Activated naive CD8-positive, alpha-beta T cell (primary cell): ENCODE measurements around the gene SERPINC1.
"Not testable (repeated sequence)": the region's sequence is repeated elsewhere in the genome, so short reads cannot be mapped to it uniquely, and the experiment has no call there.

ENCODE experiments used
- H3K27ac Mint-ChIP-seq: one replicate; pipeline ENCODE4 v1.8.0; 2021; ENCODE audit warnings: mixed read lengths
- H3K27me3 Mint-ChIP-seq: one replicate; pipeline ENCODE4 v1.8.0; 2021; ENCODE audit warnings: mixed read lengths
- H3K36me3 Mint-ChIP-seq: one replicate; pipeline ENCODE4 v1.8.0; 2021; ENCODE audit warnings: mixed read lengths
- H3K4me1 Mint-ChIP-seq: one replicate; pipeline ENCODE4 v1.8.0; 2021; ENCODE audit warnings: low read depth, mixed read lengths
- H3K4me3 Mint-ChIP-seq: one replicate; pipeline ENCODE4 v1.8.0; 2021; ENCODE audit warnings: mild to moderate bottlenecking, mixed read lengths
- H3K9me3 Mint-ChIP-seq: one replicate; pipeline ENCODE4 v1.8.0; 2021; ENCODE audit warnings: low read depth, mixed read lengths

Gene SERPINC1

DNA sequence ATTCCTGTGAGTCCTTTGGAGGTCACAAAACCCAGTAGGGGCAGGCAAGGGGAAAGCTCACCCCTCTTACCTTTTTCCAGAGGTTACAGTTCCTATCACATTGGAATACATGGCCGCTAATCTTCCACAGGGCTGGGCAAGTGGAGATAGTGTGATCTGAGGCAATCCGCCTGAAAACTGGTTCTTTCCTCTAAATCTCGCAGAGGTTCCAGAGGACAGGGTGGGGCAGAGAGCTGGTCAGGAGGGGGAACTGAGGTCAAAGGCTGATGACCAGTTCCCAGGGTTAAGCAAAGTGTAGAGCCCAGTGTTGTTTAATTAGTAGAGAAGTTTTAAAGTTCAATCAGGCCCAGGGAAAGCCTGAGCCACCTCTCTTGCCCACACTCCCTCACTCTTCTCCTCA is at the start of gene SERPINC1:
Gene SERPINC1, minus strand, starts transcription at position 179 of the 400 bp plus-strand sequence. Its CDS starts 68 bp downstream, at position 111.
- no peaks in the 10 kb centered on the region for H3K4me1 Mint-ChIP-seq
- H3K4me3 Mint-ChIP-seq: no peak within 1 kb of the TSS
- H3K36me3 Mint-ChIP-seq: no peaks in the 10 kb centered on the region
- H3K27ac Mint-ChIP-seq: no peak within 1 kb of the TSS
- no peaks in the 10 kb centered on the region for H3K27me3 Mint-ChIP-seq
- H3K9me3 Mint-ChIP-seq: no peaks in the 10 kb centered on the region

DNA sequence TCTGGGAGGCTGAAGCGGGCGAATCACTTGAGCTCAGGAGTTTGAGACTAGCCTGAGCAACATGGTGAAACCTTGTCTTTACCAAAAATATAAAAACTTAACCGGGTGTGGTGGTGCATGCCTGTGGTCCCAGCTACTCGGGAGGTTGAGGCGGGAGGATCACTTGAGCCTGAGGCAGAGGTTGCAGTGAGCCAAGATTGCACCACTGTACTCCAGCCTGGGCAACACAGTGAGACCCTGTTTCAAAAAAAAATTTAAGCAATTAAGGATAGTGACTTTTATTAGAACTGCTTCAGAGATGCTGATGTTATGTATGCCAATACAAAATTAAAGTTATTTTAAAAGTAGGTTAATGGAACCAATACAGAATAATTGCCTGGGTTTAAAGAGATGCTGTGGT is 48.8 kb upstream of the SERPINC1 start:
- H3K4me1 Mint-ChIP-seq, H3K27me3 Mint-ChIP-seq, H3K4me3 Mint-ChIP-seq, H3K27ac Mint-ChIP-seq, H3K9me3 Mint-ChIP-seq, H3K36me3 Mint-ChIP-seq: not testable (repeated sequence)

DNA sequence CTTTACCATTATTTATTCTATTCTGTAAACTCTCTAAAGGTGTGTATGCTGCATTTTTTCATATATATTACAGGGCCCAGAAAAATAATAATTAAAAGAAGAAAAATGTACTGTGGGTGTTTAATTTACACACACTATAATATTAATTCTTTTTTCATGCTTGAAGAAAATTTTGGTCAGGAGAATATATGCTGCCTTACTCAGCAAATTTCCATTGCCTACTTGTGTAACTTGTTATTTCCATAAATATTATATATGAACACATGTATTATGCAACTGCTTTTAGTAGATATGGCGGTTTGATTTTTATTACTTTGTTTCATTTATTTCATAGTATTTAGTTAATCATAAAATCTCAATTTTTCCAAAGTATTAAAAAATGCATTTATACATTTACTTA is 46.4 kb upstream of the SERPINC1 start:
- peak overlapping the region; percentile 69 for H3K27ac Mint-ChIP-seq
- H3K9me3 Mint-ChIP-seq: no peaks in the 10 kb centered on the region
- peaks cover 6% of the 10 kb centered on the region for H3K36me3 Mint-ChIP-seq
- H3K27me3 Mint-ChIP-seq: no peaks in the 10 kb centered on the region
- peaks cover 1% of the 10 kb centered on the region for H3K4me1 Mint-ChIP-seq
- H3K4me3 Mint-ChIP-seq: no peak overlapping the region

DNA sequence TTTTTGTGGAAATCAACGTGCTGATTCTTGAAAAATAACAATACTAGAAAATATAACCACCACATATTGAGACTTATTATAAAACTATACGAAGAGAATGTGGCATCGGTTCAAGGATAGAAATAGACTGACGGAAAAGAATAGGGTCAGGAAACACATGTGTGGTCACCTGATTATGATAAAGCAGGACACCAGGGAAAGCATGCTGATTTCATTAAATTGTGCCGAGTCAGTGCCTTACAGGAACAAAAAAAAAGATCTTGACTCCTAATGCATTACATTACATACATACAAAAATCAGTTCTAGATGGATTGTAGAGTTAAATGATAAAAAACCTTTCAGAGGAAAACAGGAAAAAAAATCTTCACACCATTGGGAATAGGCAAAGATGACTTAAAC is 43.5 kb upstream of the SERPINC1 start:
- Mint-ChIP-seq H3K4me3 (no peak overlapping the region), H3K36me3 (peaks cover 6% of the 10 kb centered on the region), H3K9me3 (no peaks in the 10 kb centered on the region), H3K27ac (peak overlapping the region; percentile 41), H3K4me1 (peaks cover 1% of the 10 kb centered on the region), H3K27me3 (no peaks in the 10 kb centered on the region)

DNA sequence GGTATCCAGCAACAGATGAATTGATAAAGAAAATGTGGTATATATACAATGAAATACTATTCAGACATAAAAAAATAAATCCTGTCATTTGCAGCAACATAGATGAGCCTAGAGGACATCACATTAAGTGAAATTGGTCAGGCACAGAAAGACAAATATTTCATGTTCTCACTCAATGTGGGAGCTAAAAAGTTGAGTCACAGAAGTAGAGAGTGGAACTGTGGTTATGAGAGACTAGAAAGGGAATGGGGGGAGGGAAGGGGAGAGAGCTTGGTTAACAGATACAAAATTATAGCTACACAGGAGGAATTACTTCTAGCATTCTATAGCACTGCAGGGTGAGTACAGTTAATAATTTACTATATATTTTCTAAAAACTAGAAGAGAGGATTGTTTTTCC is 37.1 kb upstream of the SERPINC1 start:
- H3K4me3 Mint-ChIP-seq: no peak overlapping the region
- no peaks in the 10 kb centered on the region for H3K9me3 Mint-ChIP-seq
- H3K27ac Mint-ChIP-seq: peak overlapping the region; percentile 68
- H3K27me3 Mint-ChIP-seq: no peaks in the 10 kb centered on the region
- H3K4me1 Mint-ChIP-seq: peaks cover 16% of the 10 kb centered on the region
- H3K36me3 Mint-ChIP-seq: peaks cover 7% of the 10 kb centered on the region

DNA sequence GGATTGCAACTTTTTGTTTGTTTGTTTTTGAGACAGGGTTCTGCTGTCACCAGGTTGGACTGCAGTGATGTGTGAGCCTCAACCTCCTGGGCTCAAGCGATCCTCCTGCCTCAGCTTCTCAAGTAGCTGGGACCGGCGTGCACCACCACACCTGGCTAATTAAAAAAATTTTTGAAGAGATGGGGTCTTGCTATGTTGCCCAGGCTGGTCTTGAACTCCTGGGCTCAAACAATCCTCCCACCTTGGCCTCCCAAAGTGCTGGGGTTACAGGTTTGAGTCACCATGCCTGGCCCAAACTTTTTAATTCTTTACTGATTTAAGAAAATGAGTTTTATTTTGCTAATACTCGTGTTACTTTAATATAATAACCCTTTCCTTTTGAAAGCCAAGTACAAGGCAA is 31.5 kb upstream of the SERPINC1 start:
- Mint-ChIP-seq H3K27ac (no peak overlapping the region), H3K27me3 (no peaks in the 10 kb centered on the region), H3K36me3 (peaks cover 13% of the 10 kb centered on the region), H3K9me3 (no peaks in the 10 kb centered on the region), H3K4me1 (peaks cover 14% of the 10 kb centered on the region), H3K4me3 (no peak overlapping the region)

DNA sequence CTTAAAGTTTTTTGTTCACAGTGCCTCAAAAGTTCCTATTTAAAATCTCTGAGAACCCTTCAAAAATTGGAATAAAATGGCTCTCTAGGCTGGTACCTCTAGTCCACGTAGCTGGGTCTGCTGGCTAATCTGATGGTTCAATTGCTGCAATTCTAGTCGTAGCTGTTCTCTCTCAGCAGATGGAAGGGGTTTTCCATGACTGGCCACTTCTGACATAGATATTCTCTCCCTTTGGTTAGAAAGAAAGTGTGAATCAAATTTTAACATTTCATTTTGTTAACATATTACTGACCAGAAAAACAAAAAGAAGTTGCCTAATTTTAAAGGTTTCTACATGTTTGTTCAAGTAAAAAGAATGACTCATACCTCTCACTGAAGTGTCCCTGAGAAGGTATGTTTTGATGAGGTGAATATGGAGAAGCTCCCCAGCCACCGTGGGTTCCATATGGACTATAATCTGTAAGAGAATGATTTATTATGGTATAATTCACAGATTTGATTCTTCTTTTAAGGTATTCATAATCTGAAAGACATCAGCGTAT is 29.3 kb upstream of the SERPINC1 start:
- no peaks in the 10 kb centered on the region for H3K9me3 Mint-ChIP-seq
- peaks cover 19% of the 10 kb centered on the region for H3K36me3 Mint-ChIP-seq
- H3K27ac Mint-ChIP-seq: peak overlapping the region; percentile 18
- no peaks in the 10 kb centered on the region for H3K27me3 Mint-ChIP-seq
- H3K4me1 Mint-ChIP-seq: peaks cover 2% of the 10 kb centered on the region
- H3K4me3 Mint-ChIP-seq: no peak overlapping the region

DNA sequence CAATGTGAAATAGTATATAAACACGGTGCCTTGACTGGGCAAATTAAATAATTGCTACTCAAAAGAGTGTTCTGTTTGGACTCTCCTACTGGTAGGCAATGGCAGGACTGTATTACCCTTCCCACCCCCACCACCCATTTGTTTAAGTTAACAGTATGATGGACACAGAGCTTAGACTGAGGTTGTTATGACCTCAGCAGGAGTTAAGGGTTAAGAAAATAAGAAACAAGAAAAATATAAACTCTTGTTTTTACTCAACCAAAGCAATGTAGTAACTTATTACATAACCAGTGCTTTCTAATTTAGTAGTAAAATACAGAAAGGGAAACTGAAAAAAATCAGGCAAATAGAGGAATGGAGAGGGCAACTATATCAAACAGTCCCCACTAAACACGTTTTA is 19.9 kb upstream of the SERPINC1 start:
- H3K4me1 Mint-ChIP-seq: peaks cover 2% of the 10 kb centered on the region

DNA sequence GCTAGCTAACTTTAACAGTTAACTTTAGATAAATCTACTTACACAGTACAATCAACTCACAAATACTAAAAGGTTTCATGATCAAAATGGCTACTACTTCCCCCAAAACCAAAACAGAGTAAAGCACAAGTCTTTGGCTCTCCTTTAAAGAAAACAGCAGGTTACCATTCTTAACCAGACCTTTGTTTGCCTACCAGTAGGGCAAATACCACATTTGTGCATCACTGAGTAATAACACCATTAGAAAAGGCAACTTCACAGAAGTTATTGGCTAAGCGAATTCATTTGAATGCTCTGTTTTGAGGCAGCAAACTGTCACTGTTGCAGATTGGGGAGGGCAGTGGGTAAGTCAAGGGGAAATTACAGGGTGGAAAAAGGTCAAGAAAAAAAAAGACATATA is 17.3 kb upstream of the SERPINC1 start:
- H3K27ac Mint-ChIP-seq: no peak overlapping the region
- H3K4me3 Mint-ChIP-seq: no peak overlapping the region
- no peaks in the 10 kb centered on the region for H3K27me3 Mint-ChIP-seq
- H3K9me3 Mint-ChIP-seq: no peaks in the 10 kb centered on the region
- peaks cover 2% of the 10 kb centered on the region for H3K36me3 Mint-ChIP-seq
- peaks cover 2% of the 10 kb centered on the region for H3K4me1 Mint-ChIP-seq

More for the DNA sequence above, 19.9 kb upstream of the SERPINC1 start:
- H3K36me3 Mint-ChIP-seq: peaks cover 7% of the 10 kb centered on the region
- H3K9me3 Mint-ChIP-seq: no peaks in the 10 kb centered on the region
- H3K4me3 Mint-ChIP-seq: no peak overlapping the region
- no peaks in the 10 kb centered on the region for H3K27me3 Mint-ChIP-seq
- H3K27ac Mint-ChIP-seq: no peak overlapping the region

DNA sequence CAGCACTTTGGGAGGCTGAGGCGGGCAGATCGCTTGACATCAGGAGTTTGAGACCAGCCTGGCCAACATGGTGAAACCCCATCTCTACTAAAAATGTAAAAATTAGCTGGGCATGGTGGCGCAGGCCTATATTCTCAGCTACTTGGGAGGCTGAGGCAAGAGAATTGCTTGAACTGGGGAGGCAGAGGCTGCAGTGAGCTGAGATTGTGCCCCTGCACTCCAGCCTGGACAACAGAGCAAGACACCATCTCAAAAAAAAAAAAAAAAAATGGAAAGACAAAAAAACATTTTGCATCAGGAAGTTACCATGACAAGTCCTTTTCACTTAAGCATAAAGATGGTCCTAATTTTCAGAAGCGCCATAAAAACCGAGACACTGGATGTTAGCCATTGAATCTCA is 13.4 kb upstream of the SERPINC1 start:
- not testable (repeated sequence) for H3K27ac Mint-ChIP-seq, H3K36me3 Mint-ChIP-seq, H3K27me3 Mint-ChIP-seq, H3K4me1 Mint-ChIP-seq, H3K4me3 Mint-ChIP-seq, H3K9me3 Mint-ChIP-seq

DNA sequence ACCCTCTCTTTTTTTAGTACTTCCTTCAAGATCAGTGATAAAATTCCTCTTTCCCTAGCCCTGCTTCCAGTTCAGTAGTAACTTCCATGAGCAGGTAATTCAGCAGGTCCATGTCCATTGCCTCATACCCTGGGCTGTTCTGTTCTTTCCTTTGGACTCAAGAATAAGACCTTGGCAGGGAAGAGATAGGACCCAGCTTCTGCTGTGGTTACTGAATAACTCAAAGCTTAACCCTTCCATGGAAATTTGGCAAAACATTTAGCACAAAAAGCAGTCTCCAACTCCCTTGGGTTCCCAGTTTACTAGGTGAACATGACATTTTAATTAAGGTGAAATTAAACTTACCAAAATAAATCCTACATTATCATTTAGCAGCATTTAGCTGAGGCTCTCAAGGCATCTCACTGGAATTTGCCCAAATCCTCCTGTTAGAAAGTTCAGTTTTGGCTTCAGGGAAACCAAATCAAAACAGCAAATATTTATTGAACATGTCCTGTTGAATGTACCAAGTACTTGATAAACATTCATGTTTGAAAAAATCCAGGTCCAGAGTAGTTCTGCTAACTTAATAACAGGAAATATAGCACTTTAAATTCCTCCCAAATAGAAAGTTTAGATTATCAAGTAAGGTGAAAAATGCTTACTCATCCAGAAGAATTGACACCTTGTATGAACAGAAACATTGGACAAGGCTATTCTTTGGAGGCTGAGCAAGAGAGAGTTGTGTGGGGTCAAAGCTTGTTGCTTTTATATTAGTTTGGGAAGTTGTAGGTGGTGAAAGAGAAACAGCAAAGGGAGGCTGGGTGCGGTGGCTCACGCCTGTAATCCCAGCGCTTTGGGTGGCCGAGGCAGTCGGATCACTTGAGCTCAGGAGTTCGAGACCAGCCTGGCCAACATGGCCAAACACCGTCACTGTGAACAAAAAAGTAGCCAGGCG is 8.4 kb upstream of the SERPINC1 start:
- no peaks in the 10 kb centered on the region for H3K36me3 Mint-ChIP-seq
- H3K4me1 Mint-ChIP-seq: no peaks in the 10 kb centered on the region
- H3K27ac Mint-ChIP-seq: no peak overlapping the region
- H3K9me3 Mint-ChIP-seq: no peaks in the 10 kb centered on the region
- no peak overlapping the region for H3K4me3 Mint-ChIP-seq
- H3K27me3 Mint-ChIP-seq: no peaks in the 10 kb centered on the region

DNA sequence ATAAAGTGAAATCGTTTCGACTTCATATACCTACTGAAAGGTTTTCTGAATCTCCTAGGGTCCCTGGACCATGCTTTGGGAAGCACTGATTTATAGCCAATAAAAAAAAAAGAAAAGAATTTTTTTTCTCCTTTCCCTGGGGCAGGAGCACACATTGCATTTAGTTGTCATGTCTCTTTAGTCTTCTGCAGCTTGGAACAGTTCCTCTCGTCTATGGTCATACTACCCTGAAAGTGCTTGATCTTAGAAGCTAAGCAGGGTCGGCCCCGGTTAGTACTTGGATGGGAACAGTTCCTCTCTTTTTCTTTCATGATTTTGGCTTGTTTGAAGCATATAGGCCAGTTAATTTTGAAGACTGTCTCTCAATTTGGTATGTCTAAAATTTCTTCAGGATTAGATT is 3.7 kb upstream of the SERPINC1 start:
- Mint-ChIP-seq H3K9me3 (no peaks in the 10 kb centered on the region), H3K27ac (no peak overlapping the region), H3K27me3 (no peaks in the 10 kb centered on the region), H3K4me3 (no peak overlapping the region), H3K4me1 (no peaks in the 10 kb centered on the region), H3K36me3 (no peaks in the 10 kb centered on the region)

DNA sequence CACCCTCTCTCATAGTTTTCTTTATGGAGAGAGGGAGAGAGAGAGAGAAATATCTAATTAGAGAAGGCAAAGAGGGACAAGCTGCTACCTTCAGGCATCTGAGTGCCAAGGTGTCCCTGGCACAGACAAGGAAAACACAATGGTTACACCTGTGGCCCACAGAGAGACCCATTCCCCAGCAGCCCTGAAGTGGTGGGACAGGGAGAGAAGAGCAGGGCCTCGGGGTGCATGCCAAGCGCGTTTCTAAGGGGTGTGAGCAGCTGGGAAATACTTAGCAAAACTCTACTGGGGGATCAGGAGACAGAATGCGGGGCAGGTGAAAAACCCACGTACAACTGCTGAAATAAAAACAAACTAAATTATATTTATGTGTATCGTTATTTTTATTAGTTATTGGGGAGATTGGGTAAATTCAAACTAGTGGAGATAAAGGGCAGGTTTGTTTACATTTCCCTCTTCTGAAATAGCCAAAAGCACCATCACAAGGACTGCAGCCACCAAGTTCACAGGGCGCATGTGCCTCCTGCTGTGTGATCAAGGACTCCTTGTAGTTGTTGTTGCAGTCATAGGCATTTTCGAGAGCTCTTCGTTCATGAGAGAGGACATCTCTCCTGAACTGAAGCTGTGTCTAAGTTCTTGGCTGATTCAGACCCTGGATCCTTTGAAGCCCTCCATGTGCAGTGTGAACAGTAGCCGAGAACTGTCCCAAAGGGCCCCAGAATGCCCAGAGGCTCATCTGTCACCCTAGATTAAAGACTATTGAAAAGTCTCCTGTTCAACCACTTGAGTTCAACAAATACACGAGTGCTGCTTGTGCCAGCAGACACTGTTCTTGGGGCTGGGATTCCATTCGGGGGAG is 737 bp upstream of the SERPINC1 start:
- H3K36me3 Mint-ChIP-seq: no peaks in the 10 kb centered on the region
- H3K9me3 Mint-ChIP-seq: no peaks in the 10 kb centered on the region
- H3K27me3 Mint-ChIP-seq: no peaks in the 10 kb centered on the region
- H3K4me3 Mint-ChIP-seq: no peak overlapping the region
- H3K4me1 Mint-ChIP-seq: no peaks in the 10 kb centered on the region
- H3K27ac Mint-ChIP-seq: no peak overlapping the region

DNA sequence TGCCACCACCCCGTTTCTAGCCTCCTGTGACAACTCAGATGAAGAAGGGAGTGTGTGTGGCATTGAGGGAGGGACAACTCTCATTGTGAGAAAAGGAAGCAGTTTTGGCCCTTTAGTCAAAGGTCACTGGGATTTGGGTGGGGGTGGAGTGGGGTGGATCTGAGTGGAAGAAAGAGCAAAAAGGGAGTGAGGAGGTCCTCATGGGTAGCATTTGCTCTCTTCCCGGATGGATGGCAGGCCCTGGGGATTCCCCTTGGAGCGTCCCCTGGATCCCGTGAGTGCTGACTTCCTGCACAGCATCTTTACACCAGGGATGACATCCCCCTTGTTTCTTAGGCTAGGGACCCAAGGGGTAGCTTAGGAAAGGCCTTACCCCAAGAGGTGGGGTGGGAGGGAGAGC is 460 bp downstream of the SERPINC1 start:
- Mint-ChIP-seq H3K9me3 (no peaks in the 10 kb centered on the region), H3K36me3 (no peaks in the 10 kb centered on the region), H3K27ac (no peak overlapping the region), H3K4me3 (no peak overlapping the region), H3K4me1 (no peaks in the 10 kb centered on the region), H3K27me3 (no peaks in the 10 kb centered on the region)

DNA sequence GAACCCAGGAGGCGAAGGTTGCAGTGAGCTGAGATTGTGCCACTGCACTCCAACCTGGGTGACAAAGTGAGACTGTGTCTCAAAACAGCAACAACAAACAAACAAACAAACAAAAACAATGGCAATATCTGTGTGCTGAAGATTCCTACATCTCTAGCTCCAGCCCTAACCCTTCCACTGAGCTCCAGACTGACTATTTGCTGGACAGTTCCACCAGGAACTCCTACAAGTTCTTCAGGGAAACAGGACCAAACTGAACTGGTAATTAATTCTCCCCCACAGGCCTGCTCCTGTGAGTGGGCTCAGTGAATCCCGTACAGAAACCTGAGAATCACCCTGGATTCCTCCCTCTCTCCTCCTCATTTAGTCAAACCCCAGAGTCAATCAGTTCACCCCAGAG is 1.5 kb downstream of the SERPINC1 start:
- no peaks in the 10 kb centered on the region for H3K4me1 Mint-ChIP-seq
- H3K36me3 Mint-ChIP-seq: no peaks in the 10 kb centered on the region
- H3K27ac Mint-ChIP-seq: no peak overlapping the region
- H3K9me3 Mint-ChIP-seq: no peaks in the 10 kb centered on the region
- H3K4me3 Mint-ChIP-seq: no peak overlapping the region
- H3K27me3 Mint-ChIP-seq: no peaks in the 10 kb centered on the region
